Measurements from ENCODE around the gene MCRIP1. TPM values are rescaled to one million over a fixed set of nuclear protein-coding genes. Genes with fewer than 3 reads are reported as not detected.

Gene MCRIP1
- total and polyA plus RNA-seq, 2 of the 13 experiments (the other 11 are each of a cell fraction or from before 2014, with no cell fraction given), result 79.7 to 84.9 TPM

GRCh38 chr17:81831957-81832607, 1.0 kb downstream of the MCRIP1 start (continued):
- TF ChIP-seq ZNF496 (CRISPR knock-in tag; IDR thresholded peaks at IDR 0.05; ENCODE audit: insufficient replicate concordance) (no peak), ETS1 (CRISPR knock-in tag; IDR thresholded peaks at IDR 0.05) (no peak), GLMP (CRISPR knock-in tag; IDR thresholded peaks at IDR 0.05; ENCODE audit: borderline replicate concordance) (no peak), GFI1 (CRISPR knock-in tag; IDR thresholded peaks at IDR 0.05; ENCODE audit: borderline replicate concordance) (no peak)

GRCh38 chr17:81831563-81831956, 1.5 kb downstream of the MCRIP1 start:
- H4K20me1 ChIP-seq (ENCODE audit: insufficient read depth, low read length), result no peaks in the 10 kb centered on the region
- intact Hi-C loops (cut with micrococcal nuclease; ENCODE audit: unreplicated experiment), result no loop called here
- POLR2A ChIA-PET, result interaction anchor here (0.7 to 3.0 kb wide), 4 partner anchors 10 to 18 kb away, joined by 3 to 52 read pairs (median 6); no protein-coding TSS in a partner anchor
- DNase-seq (ENCODE audit: low spot score), result no peak
- CTCF ChIA-PET (ENCODE audit: low intra/inter-chr PET ratio, low total read pairs), result no interaction called here
- FAIRE-seq, result no peak
- peak overlapping the region in 2 of 3 experiments; percentile 84 to 86; a peak in 5 of 6 replicates for H3K4me3 ChIP-seq (replicated peaks in 1 of 3; ENCODE audit: insufficient read depth in 1 of 3, low read depth in 2 of 3, low read length in 3 of 3)
- in situ Hi-C loops (cut with HindIII; ENCODE audit: extremely low pct_ligation_motif_present, low pct_unique_long_range_greater_than_20kb), result no loop called here
- peaks cover 55% of the 10 kb centered on the region for H3K4me1 ChIP-seq (ENCODE audit: insufficient read depth, low read length)
- no TSS peak for BruUV-seq (replicated peaks)
- H3K9ac ChIP-seq (ENCODE audit: insufficient read depth, low read depth, low read length), result peak overlapping the region; percentile 76
- no peaks in the 10 kb centered on the region for H3K36me3 ChIP-seq (replicated peaks in 1 of 2; ENCODE audit: control insufficient read depth in 1 of 2, insufficient read depth in 2 of 2, low read length in 2 of 2)
- no peaks in the 10 kb centered on the region for H3K9me3 ChIP-seq (ENCODE audit: low read length)
- H3K79me2 ChIP-seq (ENCODE audit: insufficient read depth, low read length), result peaks cover 19% of the 10 kb centered on the region
- H3K27ac ChIP-seq (ENCODE audit: extremely low read length, insufficient read depth, low read length), result no peak overlapping the region
- no peaks in the 10 kb centered on the region; a peak in 1 of 5 replicates for H3K27me3 ChIP-seq (ENCODE audit: control insufficient read depth in 1 of 2, insufficient read depth in 2 of 2, low read length in 2 of 2)
- 79% methylated on average over 6 of the region's 7 CpGs for WGBS (ENCODE audit: low lambda C conversion rate)
- no peak for ATAC-seq
- H2AFZ ChIP-seq (ENCODE audit: low read length), result no peak overlapping the region
- H3K4me2 ChIP-seq (ENCODE audit: low read depth, low read length), result peak overlapping the region; percentile 98
- TF ChIP-seq ATF2 (CRISPR knock-in tag; IDR thresholded peaks at IDR 0.05), result 0 out of 2 replicates have a peak, but pooled peaks have one; percentile 8
- TF ChIP-seq ZNF350 (CRISPR knock-in tag; IDR thresholded peaks at IDR 0.05; ENCODE audit: borderline replicate concordance, low read depth), result no peak
- no peak for TF ChIP-seq ZBTB40 (IDR thresholded peaks at IDR 0.05)
- TF ChIP-seq ZBTB40 (CRISPR knock-in tag; IDR thresholded peaks at IDR 0.05), result no peak
